Suprapubic skin (tissue), 4 donors: ENCODE results near the gene REEP2. TPM values are rescaled to one million over a fixed set of nuclear protein-coding genes. Genes with fewer than 3 reads are reported as not detected.

Experiments used
- DNase-seq, 2 donors: peaks; one replicate each; pipeline ENCODE4 v3.0.0-alpha.2; 2019; ENCODE audit warnings: low spot score in 2 of 2
- H3K27ac ChIP-seq: fragments of 200-600 bp; sonication (generic); one replicate; pipeline ENCODE4 v1.5.1; 2019
- H3K27me3 ChIP-seq: fragments of 200-600 bp; sonication (generic); one replicate; pipeline ENCODE4 v1.5.1; 2019
- H3K36me3 ChIP-seq: fragments of 200-600 bp; sonication (generic); one replicate; pipeline ENCODE4 v1.5.1; 2019
- H3K4me1 ChIP-seq: fragments of 200-600 bp; sonication (generic); one replicate; pipeline ENCODE4 v1.5.1; 2019
- H3K4me3 ChIP-seq: fragments of 200-600 bp; sonication (generic); one replicate; pipeline ENCODE4 v1.5.1; 2019; ENCODE audit warnings: mild to moderate bottlenecking
- H3K9me3 ChIP-seq: fragments of 200-600 bp; sonication (generic); one replicate; pipeline ENCODE4 v1.5.1; 2019
- CTCF ChIP-seq, 2 donors: fragments of 200-600 bp in 1 of 2; fragments of 450-650 bp in 1 of 2; sonication (generic) in 1 of 2; IDR thresholded peaks; one replicate each; pipeline ENCODE4 v1.5.1; 2016 to 2019; ENCODE audit warnings: antibody characterized with exemption in 2 of 2, mild to moderate bottlenecking in 1 of 2, moderate library complexity in 1 of 2
- EP300 ChIP-seq: sonication (generic); formaldehyde crosslinking; IDR thresholded peaks from one replicate; pipeline ENCODE4 v1.6.1; 2017; ENCODE audit warnings: antibody characterized with exemption
- POLR2A ChIP-seq, 2 donors: fragments of 450-650 bp; IDR thresholded peaks; one replicate each; pipeline ENCODE4 v1.6.1; 2017; ENCODE audit warnings: antibody characterized with exemption in 2 of 2, mild to moderate bottlenecking in 2 of 2, moderate library complexity in 2 of 2
- POLR2AphosphoS5 ChIP-seq, 3 donors: sonication (generic); formaldehyde crosslinking; IDR thresholded peaks; one replicate each; pipeline ENCODE4 v1.6.1; 2017; ENCODE audit warnings: antibody characterized with exemption in 3 of 3
- WGBS: methylation state at CpG from one replicate; pipeline ENCODE4 v1.1.5; 2018; 5-methylcytosine and 5-hydroxymethylcytosine counted together
- total RNA-seq, 4 donors: library from RNA; depleted of rRNA; stranded (reverse); fragments of >200 nt; gene quantifications; one replicate each; pipeline ENCODE4 v1.1.0, GENCODE V29; 2016

The REEP2 gene
- total RNA-seq, 4 donors from 2014 or later = 1.5 to 2.6 (median 1.8) TPM

- DNase-seq = no peak
- Histone ChIP-seq H3K27ac (no peak overlapping the region), H3K4me1 (peaks cover 57% of the 10 kb centered on the region)
These were observed 49.7 kb downstream of the REEP2 start for GRCh38 chr5:138488481-138488945.

GRCh38 chr5:138489683-138490061 lies 50.8 kb downstream of the REEP2 start:
- WGBS = 56% methylated on average over 5 of the region's 5 CpGs
- Histone ChIP-seq H3K4me1 (peaks cover 63% of the 10 kb centered on the region), H3K27me3 (peaks cover 14% of the 10 kb centered on the region), H3K27ac (peak overlapping the region; percentile 46), H3K4me3 (no peak overlapping the region), H3K9me3 (no peaks in the 10 kb centered on the region), H3K36me3 (no peaks in the 10 kb centered on the region)
- no peak for DNase-seq
- TF ChIP-seq POLR2A (IDR thresholded peaks at IDR 0.05) = no peak
- no peak for TF ChIP-seq CTCF (IDR thresholded peaks at IDR 0.05)
- TF ChIP-seq POLR2AphosphoS5 (IDR thresholded peaks at IDR 0.05) = no peak
- TF ChIP-seq EP300 = no peak

More at GRCh38 chr5:138488481-138488945, 49.7 kb downstream of the REEP2 start:
- no peaks in the 10 kb centered on the region for H3K36me3 ChIP-seq
- TF ChIP-seq EP300 (no peak), POLR2AphosphoS5 (IDR thresholded peaks at IDR 0.05) (no peak), POLR2A (IDR thresholded peaks at IDR 0.05) (no peak), CTCF (IDR thresholded peaks at IDR 0.05) (no peak)
- peaks cover 14% of the 10 kb centered on the region for H3K27me3 ChIP-seq
- H3K4me3 ChIP-seq = no peak overlapping the region
- WGBS = 58% methylated on average over 5 of the region's 5 CpGs
- H3K9me3 ChIP-seq = no peaks in the 10 kb centered on the region

GRCh38 chr5:138490648-138491283 lies 51.9 kb downstream of the REEP2 start:
- WGBS = 61% methylated on average over 12 of the region's 12 CpGs
- Histone ChIP-seq H3K9me3 (no peaks in the 10 kb centered on the region), H3K27me3 (peaks cover 14% of the 10 kb centered on the region), H3K36me3 (no peaks in the 10 kb centered on the region), H3K4me3 (peak overlapping the region; percentile 55), H3K27ac (peak overlapping the region; percentile 82), H3K4me1 (peaks cover 63% of the 10 kb centered on the region)
- TF ChIP-seq POLR2A (IDR thresholded peaks at IDR 0.05) = no peak
- TF ChIP-seq POLR2AphosphoS5 (IDR thresholded peaks at IDR 0.05) = no peak
- no peak for TF ChIP-seq EP300
- TF ChIP-seq CTCF (IDR thresholded peaks at IDR 0.05) = no peak
- DNase-seq = no peak

- 55% methylated on average over 2 of the region's 11 CpGs for WGBS
These were observed 52.4 kb downstream of the REEP2 start for GRCh38 chr5:138491284-138491648.

More at GRCh38 chr5:138491284-138491648, 52.4 kb downstream of the REEP2 start:
- Histone ChIP-seq H3K27ac (peak overlapping the region; percentile 82), H3K4me3 (peak overlapping the region; percentile 55), H3K9me3 (no peaks in the 10 kb centered on the region), H3K27me3 (peaks cover 14% of the 10 kb centered on the region), H3K4me1 (peaks cover 63% of the 10 kb centered on the region), H3K36me3 (no peaks in the 10 kb centered on the region)
- TF ChIP-seq CTCF (IDR thresholded peaks at IDR 0.05) (no peak), POLR2AphosphoS5 (IDR thresholded peaks at IDR 0.05) (no peak), POLR2A (IDR thresholded peaks at IDR 0.05) (no peak), EP300 (no peak)
- no peak for DNase-seq
